ENCODE results near the gene KCNJ15.
A peak's percentile ranks its signal among the peaks of the same experiment; 100 is the strongest.

DNA sequence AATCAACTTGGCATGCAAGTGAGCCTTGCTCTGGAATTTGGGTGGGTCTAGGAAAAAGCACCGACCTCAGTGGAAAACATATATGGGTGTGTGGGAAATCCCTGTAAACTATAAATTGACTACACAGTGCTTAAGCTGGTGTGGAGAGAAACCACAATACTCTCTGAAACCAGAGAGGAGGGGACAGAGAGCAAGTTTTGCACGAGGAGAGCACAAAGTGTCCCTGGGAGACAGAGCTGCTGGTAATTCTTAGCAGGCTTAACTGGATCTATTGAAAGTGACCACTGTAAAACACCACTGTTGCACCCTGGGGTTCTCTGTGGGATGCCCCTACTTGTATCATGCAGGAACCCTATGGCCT is 12.8 kb downstream of the KCNJ15 start:
- no peak for TF ChIP-seq POLR2A (IDR thresholded peaks at IDR 0.05; ENCODE audit: low read depth, low read length)
- peak; percentile 23; the same call in 1 of the 2 replicates for TF ChIP-seq POU2F2 (IDR thresholded peaks at IDR 0.05; ENCODE audit: low read depth, low read length)
- no peak for TF ChIP-seq POLR2AphosphoS5 (IDR thresholded peaks at IDR 0.05; ENCODE audit: low read depth, low read length)
- TF ChIP-seq SPI1 (IDR thresholded peaks at IDR 0.05; ENCODE audit: low read depth, low read length) = no peak
- TF ChIP-seq PAX5 (IDR thresholded peaks at IDR 0.05; ENCODE audit: insufficient read depth, low read length, severe bottlenecking) = no peak
- TF ChIP-seq TAF1 (IDR thresholded peaks at IDR 0.05; ENCODE audit: low read depth, low read length) = no peak

Measured in GM12891 (cell line).